Skin epidermis (tissue), 12 donors: ENCODE measurements around the gene VGLL3.
"Not testable (repeated sequence)": the region's sequence is repeated elsewhere in the genome, so short reads cannot be mapped to it uniquely, and the experiment has no call there.

Experiments
- H3K27ac ChIP-seq, 21 experiments: fragments of 200-600 bp; sonication (generic) in 11 of 21; one replicate each; pipeline ENCODE4 v1.5.0; 2020; ENCODE audit warnings: mild to moderate bottlenecking in 3 of 21, inconsistent platforms in 2 of 21, moderate library complexity in 2 of 21
- H3K4me3 ChIP-seq, 7 experiments: fragments of 200-600 bp; sonication (generic) in 2 of 7; one replicate each; pipeline ENCODE4 v1.5.0; 2020; ENCODE audit warnings: inconsistent platforms in 2 of 7, mild to moderate bottlenecking in 2 of 7, moderate library complexity in 1 of 7

Gene VGLL3, protein sequence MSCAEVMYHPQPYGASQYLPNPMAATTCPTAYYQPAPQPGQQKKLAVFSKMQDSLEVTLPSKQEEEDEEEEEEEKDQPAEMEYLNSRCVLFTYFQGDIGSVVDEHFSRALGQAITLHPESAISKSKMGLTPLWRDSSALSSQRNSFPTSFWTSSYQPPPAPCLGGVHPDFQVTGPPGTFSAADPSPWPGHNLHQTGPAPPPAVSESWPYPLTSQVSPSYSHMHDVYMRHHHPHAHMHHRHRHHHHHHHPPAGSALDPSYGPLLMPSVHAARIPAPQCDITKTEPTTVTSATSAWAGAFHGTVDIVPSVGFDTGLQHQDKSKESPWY

GRCh38 chr3:86990734-86991481 lies at the start of gene VGLL3:
Gene VGLL3, minus strand, starts transcription at chr3:86991149. Its CDS starts 406 bp downstream, at chr3:86990743.
- Histone ChIP-seq H3K4me3 (peak within 1 kb of the TSS; percentile 33 to 75 (median 46)), H3K27ac (peak within 1 kb of the TSS; percentile 29 to 93 (median 80))

- Histone ChIP-seq H3K27ac (no peak overlapping the region), H3K4me3 (no peak overlapping the region)
These were observed 46.7 kb upstream of the VGLL3 start for GRCh38 chr3:87037652-87038051.

GRCh38 chr3:87036671-87037070 lies 45.7 kb upstream of the VGLL3 start:
- no peak overlapping the region for H3K27ac ChIP-seq

DNA sequence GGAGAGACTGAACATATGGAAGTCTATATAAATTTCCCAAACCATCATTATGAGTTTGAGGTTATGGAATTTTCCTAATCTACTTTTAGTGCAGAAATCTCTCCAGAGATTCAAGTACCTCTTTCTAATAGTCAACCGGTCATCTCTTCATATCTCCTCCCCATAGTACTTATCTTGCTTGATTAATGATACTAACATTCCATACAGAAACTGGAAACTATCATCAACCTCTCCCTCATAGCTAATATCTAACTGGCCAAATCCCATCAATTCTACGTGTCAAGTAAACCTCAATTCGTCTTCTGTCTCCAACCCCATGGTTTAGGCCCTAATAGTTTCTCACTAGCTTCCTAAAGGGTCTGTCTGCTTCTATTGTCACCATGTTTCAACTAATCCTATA lies 44.4 kb upstream of the VGLL3 start:
- H3K27ac ChIP-seq, result no peak overlapping the region
- H3K4me3 ChIP-seq, result no peak overlapping the region

More at GRCh38 chr3:87036671-87037070, 45.7 kb upstream of the VGLL3 start:
- H3K4me3 ChIP-seq, result no peak overlapping the region

GRCh38 chr3:87033205-87033604 lies 42.3 kb upstream of the VGLL3 start:
- no peak overlapping the region for H3K27ac ChIP-seq
- H3K4me3 ChIP-seq, result no peak overlapping the region

- Histone ChIP-seq H3K27ac (no peak overlapping the region), H3K4me3 (no peak overlapping the region)
These were observed 35.0 kb upstream of the VGLL3 start for GRCh38 chr3:87025661-87026645.

DNA sequence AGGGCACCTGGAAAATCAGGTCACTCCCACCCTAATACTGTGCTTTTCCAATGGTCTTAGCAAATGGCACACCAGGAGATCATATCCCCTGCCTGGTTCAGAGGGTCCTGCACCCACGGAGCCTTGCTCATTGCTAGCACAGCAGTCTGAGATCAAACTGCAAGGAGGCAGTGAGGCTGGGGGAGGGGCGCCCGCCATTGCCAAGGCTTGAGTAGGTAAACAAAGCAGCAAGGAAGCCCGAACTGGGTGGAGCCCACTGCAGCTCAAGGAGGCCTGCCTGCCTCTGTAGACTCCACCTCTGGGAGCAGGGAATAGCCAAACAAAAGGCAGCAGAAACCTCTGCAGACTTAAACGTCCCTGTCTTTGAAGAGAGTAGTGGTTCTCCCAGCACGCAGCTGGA lies 26.4 kb upstream of the VGLL3 start:
- not testable (repeated sequence) for H3K27ac ChIP-seq, H3K4me3 ChIP-seq

GRCh38 chr3:87009271-87009670 lies 18.3 kb upstream of the VGLL3 start:
- H3K4me3 ChIP-seq, result no peak overlapping the region
- H3K27ac ChIP-seq, result no peak overlapping the region

DNA sequence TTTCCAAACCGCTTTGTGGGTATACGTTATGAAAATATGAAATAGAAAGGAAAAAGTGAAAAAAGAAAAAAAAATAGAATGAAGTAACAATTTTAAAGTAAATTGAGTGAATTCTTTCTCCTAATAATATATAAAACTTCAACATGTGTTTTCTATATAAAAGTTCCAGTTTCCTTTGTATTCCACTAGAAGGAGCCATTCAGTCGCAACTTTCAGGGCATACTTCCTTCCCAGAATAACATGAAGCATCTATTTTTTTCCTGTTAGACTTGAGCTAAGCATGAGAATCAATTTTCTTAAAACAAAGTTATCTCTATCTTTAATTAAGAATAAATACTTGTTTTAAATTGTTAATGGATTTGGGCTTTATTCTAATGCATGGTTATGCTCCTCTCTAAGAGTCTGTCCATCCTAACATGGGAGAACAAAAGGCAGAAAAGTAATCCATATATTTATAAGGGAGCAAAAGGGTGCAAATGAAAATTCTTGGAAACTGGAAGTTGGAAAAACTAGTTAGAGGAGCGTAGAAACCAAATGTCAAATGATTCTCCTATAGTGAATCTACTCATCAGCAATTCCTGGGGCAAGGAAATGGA lies 16.0 kb upstream of the VGLL3 start:
- Histone ChIP-seq H3K27ac (no peak overlapping the region), H3K4me3 (no peak overlapping the region)

DNA sequence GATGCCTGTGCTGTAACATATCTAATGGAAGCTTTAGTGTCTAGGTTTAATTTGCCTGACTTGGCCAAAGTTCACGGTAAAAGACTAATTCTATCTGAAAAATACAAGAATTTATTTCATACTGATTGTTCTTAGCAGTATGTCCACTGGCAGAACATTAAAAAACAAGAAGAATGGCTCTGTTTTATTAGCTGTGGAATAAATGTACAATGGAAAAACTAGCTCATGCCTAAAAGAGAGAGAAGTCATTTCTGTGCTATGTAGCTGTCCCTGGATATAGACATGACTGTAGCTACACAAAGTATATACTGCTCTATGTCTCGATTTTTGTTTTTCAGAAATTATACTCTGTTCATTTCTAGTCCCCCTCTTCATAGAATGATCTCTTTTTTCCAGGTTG lies 13.9 kb upstream of the VGLL3 start:
- H3K27ac ChIP-seq, result no peak overlapping the region
- no peak overlapping the region for H3K4me3 ChIP-seq

DNA sequence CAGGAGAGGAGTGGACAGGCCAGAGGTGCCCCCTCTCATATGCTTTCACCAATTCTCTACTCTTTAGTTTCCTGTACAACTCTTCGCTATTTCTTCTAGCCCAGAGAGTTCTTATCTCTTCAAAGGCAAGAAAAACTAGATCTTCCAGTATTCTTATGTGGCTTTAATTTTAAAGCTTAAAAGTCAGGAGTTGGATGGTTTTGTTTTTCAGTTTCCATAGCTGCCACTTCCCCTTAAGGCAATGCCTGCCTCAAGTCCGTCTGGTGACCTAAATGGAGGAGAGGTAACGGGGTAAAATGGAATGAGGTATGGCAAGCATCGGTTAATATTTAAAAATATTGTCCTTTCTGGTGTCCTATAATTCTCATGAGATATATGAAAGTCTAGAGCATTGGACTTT lies 11.4 kb upstream of the VGLL3 start:
- H3K27ac ChIP-seq, result no peak overlapping the region
- no peak overlapping the region for H3K4me3 ChIP-seq

GRCh38 chr3:87001473-87002098 lies 10.6 kb upstream of the VGLL3 start:
- Histone ChIP-seq H3K4me3 (no peak overlapping the region), H3K27ac (no peak overlapping the region)

DNA sequence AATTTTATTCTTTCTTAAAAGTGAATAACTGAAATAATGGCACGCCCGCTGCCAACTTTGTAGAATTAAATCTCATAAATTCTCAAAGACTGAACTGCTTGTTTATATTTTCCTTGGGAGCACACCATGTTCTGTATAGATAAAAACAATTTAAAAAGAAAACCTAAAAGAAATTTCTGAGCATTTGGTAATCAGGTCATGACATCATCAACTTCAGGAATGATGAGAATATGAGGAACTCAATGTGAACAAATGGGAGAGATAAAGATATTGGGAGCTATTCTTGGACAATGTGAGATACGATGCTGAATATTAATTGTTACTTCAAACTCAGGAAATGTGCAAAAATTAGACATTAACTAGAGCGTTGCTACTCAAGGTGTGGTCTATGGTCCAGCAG lies 10.0 kb upstream of the VGLL3 start:
- Histone ChIP-seq H3K4me3 (no peak overlapping the region), H3K27ac (no peak overlapping the region)

DNA sequence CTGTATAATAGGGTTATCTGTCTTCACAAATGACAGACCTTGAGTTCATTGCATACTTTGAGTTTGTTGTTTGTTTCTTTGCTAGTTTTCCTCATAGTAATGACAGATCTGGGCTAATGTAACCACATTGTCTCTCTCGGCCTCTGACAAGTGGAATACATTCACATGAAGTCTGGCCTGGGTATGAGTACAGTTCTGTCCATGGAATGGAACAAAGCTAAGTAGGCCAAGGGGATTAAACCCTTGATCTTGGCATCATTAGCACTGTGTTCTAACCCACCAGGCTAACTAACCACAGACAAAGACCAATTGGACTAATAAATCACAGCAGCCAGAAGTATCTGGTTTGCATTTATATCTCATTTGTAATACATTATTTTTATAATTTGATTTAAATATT lies 7.6 kb upstream of the VGLL3 start:
- peak overlapping the region in 2 of 21 experiments; percentile 22 to 26 for H3K27ac ChIP-seq

GRCh38 chr3:86996261-86996955 lies 5.5 kb upstream of the VGLL3 start:
- Histone ChIP-seq H3K4me3 (no peak overlapping the region), H3K27ac (peak overlapping the region in 2 of 21 experiments; percentile 46 to 50)

More for the DNA sequence above, 7.6 kb upstream of the VGLL3 start:
- H3K4me3 ChIP-seq, result no peak overlapping the region

DNA sequence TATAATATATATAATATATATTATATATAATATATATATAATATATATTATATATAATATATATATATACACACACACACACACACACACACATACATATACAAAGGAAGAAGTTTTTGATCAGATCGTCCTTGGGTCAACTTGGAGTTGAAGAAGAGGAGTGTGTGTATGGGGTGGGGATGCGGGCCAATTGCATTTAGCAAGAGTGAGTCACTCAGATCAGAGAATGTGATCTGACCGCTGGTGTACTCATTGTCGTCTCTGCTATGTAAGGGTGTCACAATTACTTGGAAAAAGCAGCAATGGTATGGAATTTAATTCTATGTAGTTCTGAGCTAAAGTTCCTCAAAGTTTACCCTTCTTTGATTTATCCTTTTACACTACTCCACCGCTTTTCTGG lies 4.6 kb upstream of the VGLL3 start:
- no peak overlapping the region for H3K27ac ChIP-seq

DNA sequence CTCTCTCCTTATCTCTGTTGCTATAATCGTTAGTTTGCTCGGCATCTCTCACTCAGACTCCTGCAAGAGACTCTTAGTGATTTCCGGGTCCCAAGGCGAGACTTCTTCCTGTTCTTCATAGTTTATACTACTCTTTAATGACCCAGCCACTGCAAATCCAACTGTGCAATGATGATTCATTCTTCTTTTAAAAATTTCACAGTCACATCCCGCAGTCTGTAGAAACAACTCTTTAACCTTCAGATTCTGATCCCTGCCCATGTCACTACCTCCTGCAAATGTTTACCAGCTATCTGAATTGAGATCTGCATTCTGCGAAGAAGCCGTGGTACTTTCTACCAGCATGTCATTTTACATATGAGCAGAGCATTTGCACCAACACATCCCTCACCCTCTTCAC lies 2.8 kb upstream of the VGLL3 start:
- Histone ChIP-seq H3K4me3 (no peak overlapping the region), H3K27ac (peak overlapping the region in 6 of 21 experiments; percentile 3 to 64 (median 28))

More for the DNA sequence above, 4.6 kb upstream of the VGLL3 start:
- H3K4me3 ChIP-seq, result no peak overlapping the region

DNA sequence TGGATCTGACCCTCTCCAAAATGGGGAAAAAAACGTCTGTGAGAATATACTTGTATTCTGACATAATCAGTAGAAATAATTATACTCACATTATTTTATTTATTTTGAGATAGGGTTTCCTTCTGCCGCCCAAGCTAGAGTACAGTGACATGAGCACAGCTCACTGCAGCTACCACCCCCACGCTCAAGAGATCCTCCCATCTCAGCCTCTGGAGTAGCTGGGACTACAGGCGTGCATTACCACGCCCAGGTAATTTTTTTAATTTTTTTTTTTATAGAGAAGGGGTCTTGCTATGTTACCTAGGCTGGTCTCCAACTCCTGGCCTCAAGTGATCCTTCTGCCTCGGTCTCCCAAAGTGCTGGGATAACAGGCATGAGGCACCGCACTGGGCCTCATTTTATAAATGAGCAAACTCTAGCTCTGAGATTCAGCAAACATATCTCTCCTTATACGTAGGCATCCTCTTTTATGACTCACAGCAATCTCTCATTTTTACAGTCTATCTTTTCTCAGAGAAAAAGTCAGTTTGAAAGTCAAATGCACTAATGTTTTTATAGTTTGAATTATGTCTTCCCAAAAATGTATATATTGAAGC lies 989 bp upstream of the VGLL3 start:
- Histone ChIP-seq H3K4me3 (peak overlapping the region in 6 of 7 experiments; percentile 33 to 75 (median 47)), H3K27ac (peak overlapping the region in 16 of 21 experiments; percentile 4 to 93 (median 80))
